Right lobe of liver (tissue), 4 donors: ENCODE measurements around the gene CACNA1B.

Source experiments
- CTCF ChIP-seq, 4 donors: fragments of 200-600 bp in 3 of 4; fragments of 450-650 bp in 1 of 4; IDR thresholded peaks; one replicate each; pipeline versions ENCODE4 v1.5.1 to v1.8.0; 2016 to 2022; ENCODE audit warnings: antibody characterized with exemption in 4 of 4, mild to moderate bottlenecking in 2 of 4
- POLR2A ChIP-seq: fragments of 450-650 bp; IDR thresholded peaks from one replicate; pipeline ENCODE4 v1.6.1; 2017; ENCODE audit warnings: antibody characterized with exemption, mild to moderate bottlenecking
- donor health status: DM: no; HTN: no; CAD: no.
- donor health status: DM: no; HTN: no; CAD: no.
- donor health status: DM: no; HTN: yes; CAD: no.

- no peak for TF ChIP-seq CTCF (IDR thresholded peaks at IDR 0.05)
- no peak for TF ChIP-seq POLR2A
These were observed 237.1 kb downstream of the CACNA1B start for GRCh38 chr9:138114501-138115245.
